Mesothelial cell of epicardium (in vitro differentiated cells): ENCODE results near the gene TMEM131L. TPM values are rescaled to one million over a fixed set of nuclear protein-coding genes. Genes with fewer than 3 reads are reported as not detected.

ENCODE experiments used
- DNase-seq, 2 experiments: peaks; one replicate each; pipeline ENCODE4 v3.0.0; 2021; ENCODE audit warnings: low spot score in 2 of 2; ENCODE audit not compliant: unreplicated experiment in 2 of 2
- H3K27ac Mint-ChIP-seq: 2 replicates; pipeline ENCODE4 v1.8.0; 2021; ENCODE audit warnings: mixed read lengths
- H3K27me3 Mint-ChIP-seq: 2 replicates; pipeline ENCODE4 v1.8.0; 2021; ENCODE audit warnings: low read depth, mixed read lengths
- H3K36me3 Mint-ChIP-seq: 2 replicates; pipeline ENCODE4 v1.8.0; 2021; ENCODE audit warnings: mixed read lengths
- H3K4me1 Mint-ChIP-seq: 2 replicates; pipeline ENCODE4 v1.8.0; 2021; ENCODE audit warnings: mixed read lengths
- H3K4me3 Mint-ChIP-seq: 2 replicates; pipeline ENCODE4 v1.8.0; 2021; ENCODE audit warnings: mild to moderate bottlenecking, moderate library complexity, mixed read lengths
- H3K9me3 Mint-ChIP-seq: 2 replicates; pipeline ENCODE4 v1.8.0; 2021; ENCODE audit warnings: mixed read lengths
- CTCF ChIP-seq: fragments of 200-600 bp; sonication (generic); IDR thresholded peaks from one replicate; pipeline ENCODE4 v1.5.0; 2021; ENCODE audit warnings: antibody characterized with exemption; ENCODE audit not compliant: unreplicated experiment
- total RNA-seq: library from RNA; stranded (reverse); gene quantifications from 3 replicates; pipeline ENCODE4 v1.2.1, GENCODE V29; 2021

The TMEM131L gene
- total RNA-seq, 1 donor from 2014 or later, result 13.9 TPM

- no peak for TF ChIP-seq CTCF
- no peak overlapping the region for H3K4me3 Mint-ChIP-seq
- no peaks in the 10 kb centered on the region for H3K36me3 Mint-ChIP-seq
- H3K27me3 Mint-ChIP-seq, result no peaks in the 10 kb centered on the region
- no peak for DNase-seq
- H3K4me1 Mint-ChIP-seq, result peaks cover 17% of the 10 kb centered on the region
- H3K9me3 Mint-ChIP-seq, result no peaks in the 10 kb centered on the region
- peak overlapping the region; percentile 25 for H3K27ac Mint-ChIP-seq
These were observed 32.1 kb downstream of the TMEM131L start for GRCh38 chr4:153497988-153498967.

DNA sequence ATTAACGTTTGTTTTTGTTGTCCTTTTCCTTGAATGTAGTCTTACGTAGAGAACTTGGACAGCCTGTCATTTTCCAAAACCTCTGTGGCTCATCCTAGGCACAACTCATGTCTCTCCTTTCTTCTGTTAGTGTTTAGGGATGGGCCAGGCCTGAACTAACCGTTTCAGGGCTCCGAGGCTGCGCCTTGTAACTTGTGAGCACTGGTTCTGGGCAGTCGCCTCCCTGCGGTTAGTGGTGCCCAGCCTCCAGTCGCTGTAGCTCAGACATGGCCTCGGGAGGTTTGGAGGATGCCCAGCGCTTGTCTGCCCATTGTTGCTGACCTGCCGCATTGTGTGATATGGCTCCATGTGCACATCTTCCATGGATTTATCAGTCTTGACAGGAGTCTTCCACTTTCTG lies 32.8 kb downstream of the TMEM131L start:
- H3K36me3 Mint-ChIP-seq, result no peaks in the 10 kb centered on the region
- H3K9me3 Mint-ChIP-seq, result no peaks in the 10 kb centered on the region
- DNase-seq, result no peak
- H3K4me3 Mint-ChIP-seq, result no peak overlapping the region
- peaks cover 17% of the 10 kb centered on the region for H3K4me1 Mint-ChIP-seq
- H3K27ac Mint-ChIP-seq, result no peak overlapping the region
- TF ChIP-seq CTCF, result no peak
- H3K27me3 Mint-ChIP-seq, result no peaks in the 10 kb centered on the region

GRCh38 chr4:153501578-153501977 lies 35.4 kb downstream of the TMEM131L start:
- Mint-ChIP-seq H3K36me3 (peaks cover 9% of the 10 kb centered on the region), H3K4me3 (no peak overlapping the region), H3K4me1 (peaks cover 17% of the 10 kb centered on the region), H3K27me3 (no peaks in the 10 kb centered on the region), H3K27ac (no peak overlapping the region), H3K9me3 (peaks cover 12% of the 10 kb centered on the region)
- DNase-seq, result no peak
- no peak for TF ChIP-seq CTCF

- TF ChIP-seq CTCF, result no peak
- no peak for DNase-seq
- peaks cover 12% of the 10 kb centered on the region for H3K9me3 Mint-ChIP-seq
- peaks cover 9% of the 10 kb centered on the region for H3K36me3 Mint-ChIP-seq
- no peak overlapping the region for H3K27ac Mint-ChIP-seq
- no peak overlapping the region for H3K4me3 Mint-ChIP-seq
- H3K27me3 Mint-ChIP-seq, result no peaks in the 10 kb centered on the region
- H3K4me1 Mint-ChIP-seq, result peaks cover 11% of the 10 kb centered on the region
These were observed 36.4 kb downstream of the TMEM131L start for GRCh38 chr4:153502584-153502983.

DNA sequence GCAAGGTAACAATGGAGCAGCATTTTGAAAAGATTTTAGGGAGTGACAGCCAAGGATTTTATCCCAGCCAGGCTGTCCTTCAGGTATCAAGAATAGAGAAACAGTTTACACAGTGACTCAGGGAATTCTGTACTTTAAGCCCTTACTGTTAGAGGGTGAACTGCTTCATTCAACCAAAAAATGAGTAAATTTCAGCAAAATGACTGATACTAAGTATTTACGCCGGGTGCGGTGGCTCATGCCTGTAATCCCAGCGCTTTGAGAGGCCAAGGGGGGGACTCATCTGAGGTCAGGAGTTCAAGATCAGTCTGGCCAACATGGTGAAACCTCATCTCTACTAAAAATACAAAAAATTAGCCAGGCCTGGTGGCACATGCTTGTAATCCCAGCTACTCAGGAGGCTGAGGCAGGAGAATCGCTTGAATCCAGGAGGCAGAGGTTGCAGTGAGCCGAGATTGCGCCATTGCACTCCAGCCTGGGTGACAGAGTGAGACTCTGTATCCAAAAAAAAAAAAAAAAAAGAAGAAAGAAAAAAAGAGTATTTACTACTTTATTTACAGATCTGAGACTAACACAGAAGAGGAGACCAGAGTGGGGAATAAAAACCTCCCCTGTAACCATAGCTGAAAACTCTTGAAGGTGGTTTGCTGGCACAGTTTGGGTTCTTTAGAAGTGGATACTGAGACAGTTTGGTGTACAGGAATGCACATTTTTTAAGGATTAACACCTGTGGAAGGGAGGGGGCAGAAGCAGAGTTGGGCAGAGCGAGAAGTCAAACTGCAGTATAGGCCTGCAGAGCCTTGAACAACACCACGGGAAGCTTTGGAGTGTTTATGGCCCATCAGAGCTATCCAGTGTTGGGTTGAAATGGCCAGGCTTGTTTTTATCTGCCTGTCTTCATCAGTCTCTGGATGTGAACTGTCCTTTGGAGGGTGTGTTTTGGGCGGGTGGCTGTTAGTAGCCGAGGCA lies 40.5 kb downstream of the TMEM131L start:
- Mint-ChIP-seq H3K9me3 (peaks cover 22% of the 10 kb centered on the region), H3K36me3 (peaks cover 9% of the 10 kb centered on the region), H3K4me3 (no peak overlapping the region), H3K4me1 (peaks cover 5% of the 10 kb centered on the region), H3K27ac (no peak overlapping the region), H3K27me3 (no peaks in the 10 kb centered on the region)
- no peak for DNase-seq
- no peak for TF ChIP-seq CTCF
